ENCODE data around the gene NPAS4. TPM values are rescaled to one million over a fixed set of nuclear protein-coding genes. Genes with fewer than 3 reads are reported as not detected.

The NPAS4 gene
- total and polyA plus RNA-seq, 9 of the 15 experiments (the other 6 are each of a cell fraction or from before 2014, with no cell fraction given), result not detected

DNA sequence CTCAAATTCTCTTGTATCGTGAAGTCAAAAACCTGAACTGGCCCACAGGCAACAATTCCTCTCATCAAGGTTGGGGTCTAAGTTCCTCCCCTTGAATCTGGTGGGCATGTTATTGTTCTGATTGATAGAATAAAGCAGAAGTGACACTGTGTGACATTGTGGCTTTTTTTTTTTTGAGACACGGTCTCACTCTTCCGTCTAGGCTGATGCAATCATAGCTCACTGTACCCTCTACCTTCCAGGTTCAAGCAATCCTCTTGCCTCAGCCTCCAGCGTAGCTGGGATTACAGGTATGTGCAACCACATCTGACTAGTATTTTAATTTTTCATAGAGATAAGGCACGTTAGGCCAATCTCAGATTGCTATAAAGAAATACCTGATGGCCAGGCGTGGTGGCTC is 37.0 kb downstream of the NPAS4 start:
- H3K79me2 ChIP-seq (ENCODE audit: control insufficient read depth, insufficient read depth, low read length), result no peaks in the 10 kb centered on the region
- H3K27me3 ChIP-seq (ENCODE audit: control insufficient read depth in 2 of 2, insufficient read depth in 2 of 2, low read length in 2 of 2), result peaks cover 0 to 18% of the 10 kb centered on the region in 2 experiments; a peak in 3 of 5 replicates
- ChIA-PET CTCF (ENCODE audit: low intra/inter-chr PET ratio) (no interaction called here), POLR2A (no interaction called here)
- no TSS peak for BruUV-seq (replicated peaks)
- FAIRE-seq (no peak), ATAC-seq (peak; percentile 79), DNase-seq (ENCODE audit: extremely low read depth in 1 of 4, low spot score in 3 of 4) (no peak)
- H3K4me1 ChIP-seq (replicated peaks in 1 of 2; ENCODE audit: control insufficient read depth in 2 of 2, insufficient read depth in 2 of 2, low read length in 2 of 2), result peaks cover 0 to 4% of the 10 kb centered on the region in 2 experiments; a peak in 1 of 5 replicates
- H3K27ac ChIP-seq (ENCODE audit: extremely low read depth, low read depth, low read length), result no peak overlapping the region
- intact Hi-C loops (cut with micrococcal nuclease) (no loop called here), in situ Hi-C loops (cut with MboI) (no loop called here)
- H3K36me3 ChIP-seq (ENCODE audit: control insufficient read depth, insufficient read depth, low read length), result no peaks in the 10 kb centered on the region
- 28% methylated on average over 6 of the region's 6 CpGs for WGBS (ENCODE audit: insufficient coverage, low coverage, missing lambda C conversion rate)
- H4K20me1 ChIP-seq (replicated peaks; ENCODE audit: control insufficient read depth, insufficient read depth, low read length), result no peaks in the 10 kb centered on the region
- no peak overlapping the region for H3K4me3 ChIP-seq
- peak overlapping the region; percentile 24; the same call in 1 of the 2 replicates for H2AFZ ChIP-seq (ENCODE audit: low read depth, low read length)
- peaks cover 4% of the 10 kb centered on the region; the same call in 1 of the 2 replicates for H3K9me3 ChIP-seq (replicated peaks; ENCODE audit: control insufficient read depth, insufficient read depth, low read depth, low read length)
- no peak overlapping the region for H3K4me2 ChIP-seq (ENCODE audit: insufficient read depth, low read length)
- H3K9ac ChIP-seq (ENCODE audit: insufficient read depth in 1 of 2, low read depth in 2 of 2, low read length in 2 of 2), result no peak overlapping the region
- no peaks in the 10 kb centered on the region for H3K9me1 ChIP-seq (ENCODE audit: control insufficient read depth, insufficient read depth, low read length)
- TF ChIP-seq, protein P1, sequence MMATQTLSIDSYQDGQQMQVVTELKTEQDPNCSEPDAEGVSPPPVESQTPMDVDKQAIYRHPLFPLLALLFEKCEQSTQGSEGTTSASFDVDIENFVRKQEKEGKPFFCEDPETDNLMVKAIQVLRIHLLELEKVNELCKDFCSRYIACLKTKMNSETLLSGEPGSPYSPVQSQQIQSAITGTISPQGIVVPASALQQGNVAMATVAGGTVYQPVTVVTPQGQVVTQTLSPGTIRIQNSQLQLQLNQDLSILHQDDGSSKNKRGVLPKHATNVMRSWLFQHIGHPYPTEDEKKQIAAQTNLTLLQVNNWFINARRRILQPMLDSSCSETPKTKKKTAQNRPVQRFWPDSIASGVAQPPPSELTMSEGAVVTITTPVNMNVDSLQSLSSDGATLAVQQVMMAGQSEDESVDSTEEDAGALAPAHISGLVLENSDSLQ (IDR thresholded peaks at IDR 0.05), result peak; percentile 32; the same call in 1 of the 2 replicates
- TF ChIP-seq KDM2B (CRISPR knock-in tag; IDR thresholded peaks at IDR 0.05) (no peak), SIN3B (IDR thresholded peaks at IDR 0.05; ENCODE audit: low read depth) (no peak), MEIS2 (IDR thresholded peaks at IDR 0.05; ENCODE audit: partially characterized antibody) (peak; percentile 10), TAF15 (IDR thresholded peaks at IDR 0.05; ENCODE audit: low read depth, low read length) (no peak), CEBPG (CRISPR knock-in tag; IDR thresholded peaks at IDR 0.05) (peak; percentile 83), CEBPG (tag; conservative IDR thresholded peaks at IDR 0.05 in 1 of 2, IDR thresholded peaks at IDR 0.05 in 1 of 2) (peak; percentile 38 to 86; a peak in 2 of 4 replicates), TRIM24 (IDR thresholded peaks at IDR 0.05) (peak in 1 of 2 experiments; percentile 55; a peak in 2 of 4 replicates), ARHGAP35 (IDR thresholded peaks at IDR 0.05; ENCODE audit: partially characterized antibody) (no peak), RAD21 (CRISPR knock-in tag; conservative IDR thresholded peaks at IDR 0.05 in 1 of 2, IDR thresholded peaks at IDR 0.05 in 1 of 2) (no peak)
- TF ChIP-seq, protein P2, sequence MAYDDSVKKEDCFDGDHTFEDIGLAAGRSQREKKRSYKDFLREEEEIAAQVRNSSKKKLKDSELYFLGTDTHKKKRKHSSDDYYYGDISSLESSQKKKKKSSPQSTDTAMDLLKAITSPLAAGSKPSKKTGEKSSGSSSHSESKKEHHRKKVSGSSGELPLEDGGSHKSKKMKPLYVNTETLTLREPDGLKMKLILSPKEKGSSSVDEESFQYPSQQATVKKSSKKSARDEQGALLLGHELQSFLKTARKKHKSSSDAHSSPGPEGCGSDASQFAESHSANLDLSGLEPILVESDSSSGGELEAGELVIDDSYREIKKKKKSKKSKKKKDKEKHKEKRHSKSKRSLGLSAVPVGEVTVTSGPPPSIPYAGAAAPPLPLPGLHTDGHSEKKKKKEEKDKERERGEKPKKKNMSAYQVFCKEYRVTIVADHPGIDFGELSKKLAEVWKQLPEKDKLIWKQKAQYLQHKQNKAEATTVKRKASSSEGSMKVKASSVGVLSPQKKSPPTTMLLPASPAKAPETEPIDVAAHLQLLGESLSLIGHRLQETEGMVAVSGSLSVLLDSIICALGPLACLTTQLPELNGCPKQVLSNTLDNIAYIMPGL (CRISPR knock-in tag; IDR thresholded peaks at IDR 0.05), result no peak
- TF ChIP-seq, protein P3, sequence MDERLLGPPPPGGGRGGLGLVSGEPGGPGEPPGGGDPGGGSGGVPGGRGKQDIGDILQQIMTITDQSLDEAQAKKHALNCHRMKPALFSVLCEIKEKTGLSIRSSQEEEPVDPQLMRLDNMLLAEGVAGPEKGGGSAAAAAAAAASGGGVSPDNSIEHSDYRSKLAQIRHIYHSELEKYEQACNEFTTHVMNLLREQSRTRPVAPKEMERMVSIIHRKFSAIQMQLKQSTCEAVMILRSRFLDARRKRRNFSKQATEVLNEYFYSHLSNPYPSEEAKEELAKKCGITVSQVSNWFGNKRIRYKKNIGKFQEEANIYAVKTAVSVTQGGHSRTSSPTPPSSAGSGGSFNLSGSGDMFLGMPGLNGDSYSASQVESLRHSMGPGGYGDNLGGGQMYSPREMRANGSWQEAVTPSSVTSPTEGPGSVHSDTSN (CRISPR knock-in tag; IDR thresholded peaks at IDR 0.05; ENCODE audit: low read depth), result no peak
- TF ChIP-seq, protein P3 (tag; conservative IDR thresholded peaks at IDR 0.05; ENCODE audit: low read depth), result no peak
- TF ChIP-seq, protein P4, sequence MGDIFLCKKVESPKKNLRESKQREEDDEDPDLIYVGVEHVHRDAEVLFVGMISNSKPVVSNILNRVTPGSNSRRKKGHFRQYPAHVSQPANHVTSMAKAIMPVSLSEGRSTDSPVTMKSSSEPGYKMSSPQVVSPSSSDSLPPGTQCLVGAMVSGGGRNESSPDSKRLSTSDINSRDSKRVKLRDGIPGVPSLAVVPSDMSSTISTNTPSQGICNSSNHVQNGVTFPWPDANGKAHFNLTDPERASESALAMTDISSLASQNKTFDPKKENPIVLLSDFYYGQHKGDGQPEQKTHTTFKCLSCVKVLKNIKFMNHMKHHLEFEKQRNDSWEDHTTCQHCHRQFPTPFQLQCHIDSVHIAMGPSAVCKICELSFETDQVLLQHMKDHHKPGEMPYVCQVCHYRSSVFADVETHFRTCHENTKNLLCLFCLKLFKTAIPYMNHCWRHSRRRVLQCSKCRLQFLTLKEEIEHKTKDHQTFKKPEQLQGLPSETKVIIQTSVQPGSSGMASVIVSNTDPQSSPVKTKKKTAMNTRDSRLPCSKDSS (IDR thresholded peaks at IDR 0.05; ENCODE audit: low read depth, partially characterized antibody), result no peak
- TF ChIP-seq, protein P5, sequence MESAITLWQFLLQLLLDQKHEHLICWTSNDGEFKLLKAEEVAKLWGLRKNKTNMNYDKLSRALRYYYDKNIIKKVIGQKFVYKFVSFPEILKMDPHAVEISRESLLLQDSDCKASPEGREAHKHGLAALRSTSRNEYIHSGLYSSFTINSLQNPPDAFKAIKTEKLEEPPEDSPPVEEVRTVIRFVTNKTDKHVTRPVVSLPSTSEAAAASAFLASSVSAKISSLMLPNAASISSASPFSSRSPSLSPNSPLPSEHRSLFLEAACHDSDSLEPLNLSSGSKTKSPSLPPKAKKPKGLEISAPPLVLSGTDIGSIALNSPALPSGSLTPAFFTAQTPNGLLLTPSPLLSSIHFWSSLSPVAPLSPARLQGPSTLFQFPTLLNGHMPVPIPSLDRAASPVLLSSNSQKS (CRISPR knock-in tag; IDR thresholded peaks at IDR 0.05), result no peak
